ENCODE results near the gene UPF2. TPM values are rescaled to one million over a fixed set of nuclear protein-coding genes. Genes with fewer than 3 reads are reported as not detected.

The UPF2 gene
- total RNA-seq, 3 donors from 2014 or later: 20.6 to 36.8 (median 22.3) TPM

GRCh38 chr10:11885437-11886137 lies 157.0 kb downstream of the UPF2 start:
- no peaks in the 10 kb centered on the region for H3K36me3 ChIP-seq (ENCODE audit: low read depth)
- intact Hi-C loops (cut with DNase I, micrococcal nuclease): no loop called here

GRCh38 chr10:11884706-11885423 lies 157.7 kb downstream of the UPF2 start:
- DNase-seq (no peak), ATAC-seq (no peak)
- Histone ChIP-seq H3K4me1 (ENCODE audit: low read depth) (no peaks in the 10 kb centered on the region), H3K9me3 (no peaks in the 10 kb centered on the region), H3K4me3 (no peak overlapping the region), H3K36me3 (ENCODE audit: low read depth) (no peaks in the 10 kb centered on the region)
- intact Hi-C loops (cut with DNase I, micrococcal nuclease): no loop called here
- no peak for TF ChIP-seq CTCF (IDR thresholded peaks at IDR 0.05)

More at GRCh38 chr10:11885437-11886137, 157.0 kb downstream of the UPF2 start:
- Histone ChIP-seq H3K4me1 (ENCODE audit: low read depth) (no peaks in the 10 kb centered on the region), H3K9me3 (no peaks in the 10 kb centered on the region), H3K4me3 (no peak overlapping the region)
- DNase-seq (no peak), ATAC-seq (no peak)
- TF ChIP-seq CTCF (IDR thresholded peaks at IDR 0.05): no peak

DNA sequence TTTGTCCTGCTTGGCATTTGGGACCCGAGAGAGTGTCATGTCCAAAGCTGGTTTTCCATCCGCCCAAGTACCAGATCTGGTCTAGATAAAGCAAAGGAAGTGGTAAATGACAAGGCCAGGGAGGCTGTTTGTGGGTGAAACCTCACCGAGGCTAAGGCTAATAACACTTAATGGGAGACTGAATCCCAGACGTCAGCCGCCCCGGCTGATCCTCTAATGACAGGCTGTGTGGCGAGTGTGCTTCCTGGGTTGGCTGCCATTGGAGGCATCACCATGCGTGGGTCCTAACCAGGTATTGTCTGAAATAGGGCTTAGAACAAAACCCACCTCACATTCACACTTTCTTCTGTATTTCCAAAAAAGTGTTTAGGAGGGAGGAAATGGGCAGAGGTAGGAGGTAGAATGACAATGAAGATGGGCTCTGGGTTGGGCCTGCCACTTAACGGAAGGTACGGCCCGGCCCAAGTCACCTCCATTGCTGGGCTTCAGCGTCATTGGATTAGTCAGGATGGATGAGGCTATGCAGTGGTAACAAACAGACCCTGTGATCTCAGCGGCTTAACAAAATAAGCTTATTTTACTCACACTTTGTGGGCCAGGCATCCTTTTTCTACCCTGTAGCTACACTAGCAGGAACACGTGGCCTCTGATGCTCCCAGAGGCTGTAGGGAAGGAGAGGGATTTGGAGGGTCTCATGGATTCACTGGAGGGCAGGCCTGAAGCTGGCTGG lies 159.8 kb downstream of the UPF2 start:
- Histone ChIP-seq H3K4me3 (no peak overlapping the region), H3K36me3 (ENCODE audit: low read depth) (no peaks in the 10 kb centered on the region), H3K9me3 (no peaks in the 10 kb centered on the region), H3K4me1 (ENCODE audit: low read depth) (no peaks in the 10 kb centered on the region)
- no peak for DNase-seq
- no peak for ATAC-seq
- no peak for TF ChIP-seq CTCF (IDR thresholded peaks at IDR 0.05)
- intact Hi-C loops (cut with DNase I, micrococcal nuclease): no loop called here

GRCh38 chr10:11881477-11882417 lies 160.9 kb downstream of the UPF2 start:
- Histone ChIP-seq H3K4me1 (ENCODE audit: low read depth) (no peaks in the 10 kb centered on the region), H3K4me3 (no peak overlapping the region), H3K36me3 (ENCODE audit: low read depth) (no peaks in the 10 kb centered on the region), H3K9me3 (no peaks in the 10 kb centered on the region)
- intact Hi-C loops (cut with DNase I, micrococcal nuclease): no loop called here
- TF ChIP-seq CTCF (IDR thresholded peaks at IDR 0.05): no peak
- peak in 1 of 3 donors; percentile 16 for DNase-seq
- ATAC-seq: peak; percentile 82

DNA sequence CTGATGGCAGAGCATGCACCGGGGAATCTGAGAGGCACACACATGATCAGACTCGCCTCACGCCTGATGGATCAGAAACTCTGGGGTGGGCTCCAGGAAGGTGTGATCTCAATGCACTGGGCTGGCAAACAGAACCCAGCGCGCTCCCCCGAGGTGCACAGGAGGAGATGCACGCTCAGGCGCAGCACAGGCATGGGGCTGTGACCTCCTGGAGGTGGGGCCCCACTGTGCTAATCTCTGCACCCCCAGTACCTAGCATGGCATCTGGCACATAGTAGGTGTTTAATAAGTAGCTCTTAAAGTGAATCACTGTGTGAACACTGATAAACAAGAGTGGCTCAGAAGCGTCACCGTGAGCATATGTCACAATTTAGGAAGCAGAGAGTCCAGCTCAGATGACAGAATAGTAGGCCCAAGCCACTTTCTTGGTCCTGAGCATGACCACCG lies 161.6 kb downstream of the UPF2 start:
- no peaks in the 10 kb centered on the region for H3K36me3 ChIP-seq (ENCODE audit: low read depth)
- TF ChIP-seq CTCF (IDR thresholded peaks at IDR 0.05): no peak
- H3K4me3 ChIP-seq: no peak overlapping the region
- no peaks in the 10 kb centered on the region for H3K9me3 ChIP-seq
- ATAC-seq: no peak
- DNase-seq: no peak
- peaks cover 3% of the 10 kb centered on the region for H3K4me1 ChIP-seq (ENCODE audit: low read depth)
- intact Hi-C loops (cut with DNase I, micrococcal nuclease): no loop called here

All from mucosa of descending colon (tissue), 3 donors.